Measurements from ENCODE around the gene CCL17.
"Not testable (repeated sequence)": the region's sequence is repeated elsewhere in the genome, so short reads cannot be mapped to it uniquely, and the experiment has no call there.

CCL17 gene

GRCh38 chr16:57432505-57432904 is 27.9 kb downstream of the CCL17 start:
- DNase-seq (ENCODE audit: low read depth) = no peak

GRCh38 chr16:57432989-57433388 is 28.4 kb downstream of the CCL17 start:
- DNase-seq (ENCODE audit: low read depth) = no peak

- no peak for DNase-seq (ENCODE audit: low read depth)
Measured at GRCh38 chr16:57434003-57434402, 29.4 kb downstream of the CCL17 start.

- DNase-seq (ENCODE audit: low read depth) = no peak
Measured at GRCh38 chr16:57435838-57436237, 31.3 kb downstream of the CCL17 start.

- not testable (repeated sequence) for DNase-seq (ENCODE audit: low read depth)
Measured at GRCh38 chr16:57439947-57440346, 35.4 kb downstream of the CCL17 start.

- DNase-seq (ENCODE audit: low read depth) = not testable (repeated sequence)
Measured at GRCh38 chr16:57440551-57440950, 36.0 kb downstream of the CCL17 start.

GRCh38 chr16:57444711-57445110 is 40.1 kb downstream of the CCL17 start:
- no peak for DNase-seq (ENCODE audit: low read depth)

- no peak for DNase-seq (ENCODE audit: low read depth)
Measured at GRCh38 chr16:57445510-57445909, 40.9 kb downstream of the CCL17 start.

- DNase-seq (ENCODE audit: low read depth) = no peak
Measured at GRCh38 chr16:57446531-57447185, 42.1 kb downstream of the CCL17 start.

- peak; percentile 86 for DNase-seq (ENCODE audit: low read depth)
Measured at GRCh38 chr16:57447186-57447962, 42.8 kb downstream of the CCL17 start, which contains the start of the genes CIAPIN1 and COQ9. Gene CIAPIN1 (minus strand): TSS chr16:57447385. CDS start chr16:57440928, 6,457 bp downstream. Gene COQ9 (plus strand): TSS chr16:57447479. CDS start chr16:57447506, 27 bp downstream.

- no peak for DNase-seq (ENCODE audit: low read depth)
Measured at GRCh38 chr16:57452021-57452420, 47.5 kb downstream of the CCL17 start.

GRCh38 chr16:57462209-57462977 is 57.8 kb downstream of the CCL17 start, which contains the start of gene POLR2C:
Gene POLR2C (plus strand): TSS chr16:57462679. CDS start chr16:57462725, 46 bp downstream.
- peak; percentile 88 for DNase-seq (ENCODE audit: low read depth)

GRCh38 chr16:57462978-57463362 is 58.4 kb downstream of the CCL17 start:
- DNase-seq (ENCODE audit: low read depth) = no peak

- DNase-seq (ENCODE audit: low read depth) = no peak
Measured at GRCh38 chr16:57464523-57464922, 60.0 kb downstream of the CCL17 start.

Measured in stimulated activated CD8-positive, alpha-beta memory T cell treated with anti-CD3 and anti-CD28 coated beads, Interleukin-4, amount 100 ng/mL, for 24 hours (primary cell).